Skeletal muscle satellite cell (primary cell): ENCODE results near the gene ACCS.

Experiments used
- H3K27me3 ChIP-seq: 2 replicates; pipeline ENCODE4 v1.7.0; 2013; ENCODE audit warnings: low read length; ENCODE audit not compliant: control insufficient read depth, insufficient read depth
- H3K36me3 ChIP-seq: 2 replicates; pipeline ENCODE4 v1.7.0; 2013; ENCODE audit warnings: mild to moderate bottlenecking, control low read depth, low read length; ENCODE audit not compliant: insufficient read depth
- H3K4me1 ChIP-seq: 2 replicates; pipeline ENCODE4 v1.7.0; 2013; ENCODE audit warnings: low read length; ENCODE audit not compliant: control insufficient read depth, insufficient read depth
- H3K4me2 ChIP-seq: 2 replicates; pipeline ENCODE4 v1.7.0; 2013; ENCODE audit warnings: mild to moderate bottlenecking, low read length
- H3K4me3 ChIP-seq: 2 replicates; pipeline ENCODE4 v1.7.0; 2013; ENCODE audit warnings: low read length
- H3K9ac ChIP-seq: 2 replicates; pipeline ENCODE4 v1.7.0; 2013; ENCODE audit warnings: mild to moderate bottlenecking, low read depth, low read length, moderate library complexity
- H3K9me3 ChIP-seq: replicated peaks from 2 replicates; pipeline ENCODE4 v1.7.0; 2013; ENCODE audit warnings: mild to moderate bottlenecking, control low read depth, low read length

ACCS gene

GRCh38 chr11:44047298-44047697 is 18.8 kb upstream of the ACCS start:
- Histone ChIP-seq H3K9me3 (no peaks in the 10 kb centered on the region), H3K4me3 (no peak overlapping the region), H3K4me1 (no peaks in the 10 kb centered on the region), H3K9ac (no peak overlapping the region), H3K27me3 (peaks cover 56% of the 10 kb centered on the region), H3K36me3 (no peaks in the 10 kb centered on the region), H3K4me2 (no peak overlapping the region)

GRCh38 chr11:44047931-44048431 is 18.1 kb upstream of the ACCS start, which contains the start of gene ACCSL:
Gene ACCSL, plus strand, starts transcription at chr11:44047981. Its CDS starts 56 bp downstream, at chr11:44048037.
- Histone ChIP-seq H3K9me3 (no peaks in the 10 kb centered on the region), H3K4me1 (no peaks in the 10 kb centered on the region), H3K4me2 (no peak within 1 kb of the TSS), H3K4me3 (no peak within 1 kb of the TSS), H3K36me3 (no peaks in the 10 kb centered on the region), H3K9ac (no peak within 1 kb of the TSS), H3K27me3 (peaks cover 58% of the 10 kb centered on the region)

DNA sequence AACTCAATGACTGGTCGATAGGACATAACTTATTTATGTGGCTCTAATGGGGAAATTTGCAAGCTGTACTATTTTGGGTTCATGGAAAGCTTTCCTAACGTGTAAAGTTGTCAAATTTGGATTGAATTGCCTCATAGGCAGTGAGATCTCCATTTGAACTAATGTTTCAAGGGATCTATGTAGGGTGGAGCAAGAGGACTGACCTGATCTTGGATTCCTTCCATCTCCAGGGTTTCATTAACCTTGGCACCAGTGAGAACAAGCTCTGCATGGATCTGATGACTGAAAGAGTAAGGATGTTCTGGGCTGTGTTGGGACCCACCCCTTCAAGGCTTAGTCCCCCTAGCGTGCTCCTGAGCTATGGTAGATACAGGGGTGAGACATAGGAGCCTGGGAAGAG is 16.2 kb upstream of the ACCS start:
- H3K9ac ChIP-seq, result no peak overlapping the region

DNA sequence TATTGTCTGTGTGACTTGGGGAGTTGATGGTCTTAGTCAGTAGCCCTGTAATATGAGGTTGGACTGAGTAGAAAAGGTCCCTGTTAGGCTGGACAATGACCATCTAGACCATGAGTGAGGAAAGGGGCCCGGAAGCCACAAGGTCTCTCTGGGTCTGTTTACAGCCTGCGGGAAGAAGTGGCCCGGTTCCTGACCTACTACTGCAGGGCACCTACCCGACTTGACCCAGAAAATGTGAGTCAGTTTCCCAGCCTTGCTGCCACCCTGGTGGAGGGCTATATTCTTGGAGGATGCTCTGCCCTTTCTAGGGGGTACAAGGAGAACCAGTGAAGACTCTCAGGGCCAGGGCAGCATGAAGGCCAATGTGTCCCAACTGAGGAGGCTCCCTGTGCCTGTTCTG is 14.9 kb upstream of the ACCS start:
- H3K4me3 ChIP-seq, result no peak overlapping the region
- H3K4me2 ChIP-seq, result no peak overlapping the region
- H3K27me3 ChIP-seq, result peaks cover 51% of the 10 kb centered on the region
- H3K9ac ChIP-seq, result no peak overlapping the region
- H3K9me3 ChIP-seq, result no peaks in the 10 kb centered on the region
- H3K36me3 ChIP-seq, result no peaks in the 10 kb centered on the region
- no peaks in the 10 kb centered on the region for H3K4me1 ChIP-seq

More for the DNA sequence above, 16.2 kb upstream of the ACCS start:
- Histone ChIP-seq H3K4me3 (no peak overlapping the region), H3K9me3 (no peaks in the 10 kb centered on the region), H3K36me3 (no peaks in the 10 kb centered on the region), H3K4me2 (no peak overlapping the region), H3K4me1 (no peaks in the 10 kb centered on the region), H3K27me3 (peaks cover 45% of the 10 kb centered on the region)

DNA sequence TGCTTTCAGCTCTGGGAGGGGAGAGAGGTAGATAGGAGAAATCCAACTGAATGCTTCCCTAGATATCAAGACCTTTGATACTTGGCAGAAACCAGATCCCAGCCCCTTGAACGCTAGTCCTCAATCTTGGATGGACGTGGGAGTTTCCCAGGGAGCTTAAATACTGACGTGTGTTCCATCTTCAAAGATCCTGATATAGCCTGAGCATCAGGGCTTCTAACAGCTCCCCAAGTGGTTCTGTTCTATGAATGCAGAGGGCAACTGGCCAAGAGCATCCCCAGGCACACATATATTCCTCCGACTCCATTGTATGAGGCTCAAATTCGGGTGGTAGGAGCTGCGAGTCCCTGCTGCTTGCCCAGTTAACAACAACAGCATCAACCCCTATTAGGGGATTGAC is 8.7 kb upstream of the ACCS start:
- Histone ChIP-seq H3K9me3 (no peaks in the 10 kb centered on the region), H3K27me3 (peaks cover 69% of the 10 kb centered on the region), H3K36me3 (no peaks in the 10 kb centered on the region), H3K4me2 (no peak overlapping the region), H3K9ac (no peak overlapping the region), H3K4me3 (no peak overlapping the region), H3K4me1 (no peaks in the 10 kb centered on the region)

GRCh38 chr11:44058275-44058674 is 7.8 kb upstream of the ACCS start:
- Histone ChIP-seq H3K9ac (no peak overlapping the region), H3K9me3 (no peaks in the 10 kb centered on the region), H3K27me3 (peaks cover 70% of the 10 kb centered on the region), H3K4me2 (no peak overlapping the region), H3K4me3 (no peak overlapping the region), H3K4me1 (no peaks in the 10 kb centered on the region), H3K36me3 (no peaks in the 10 kb centered on the region)

DNA sequence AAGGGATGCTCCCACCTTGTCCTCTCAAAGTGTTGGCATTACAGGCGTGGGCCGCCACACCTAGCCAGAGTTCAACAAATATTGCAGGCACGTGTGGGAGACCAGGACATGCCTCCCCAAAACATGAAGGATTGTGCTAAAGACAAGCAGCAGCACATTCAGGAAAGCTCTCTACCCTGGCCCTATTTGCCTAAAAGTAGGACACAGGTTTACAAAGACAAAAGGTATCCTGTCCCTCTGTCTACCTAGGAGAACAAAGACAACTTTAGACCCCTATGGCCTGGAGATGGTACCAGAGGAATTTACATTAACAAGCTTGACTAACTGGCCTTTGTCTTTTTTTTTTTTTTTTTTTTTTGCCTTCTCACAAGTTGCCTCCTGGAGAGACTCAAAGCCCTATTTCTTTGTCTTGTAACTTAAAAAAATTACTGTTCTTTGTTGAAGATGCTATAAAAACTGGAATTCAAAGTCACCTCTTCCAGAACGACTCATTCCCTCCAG is 859 bp upstream of the ACCS start:
- no peaks in the 10 kb centered on the region for H3K36me3 ChIP-seq
- peak overlapping the region; percentile 96 for H3K4me2 ChIP-seq
- H3K9ac ChIP-seq, result peak overlapping the region; percentile 87
- peak overlapping the region; percentile 81 for H3K4me3 ChIP-seq
- no peaks in the 10 kb centered on the region for H3K9me3 ChIP-seq
- peaks cover 9% of the 10 kb centered on the region for H3K4me1 ChIP-seq
- H3K27me3 ChIP-seq, result peaks cover 27% of the 10 kb centered on the region

GRCh38 chr11:44066732-44067141 is 667 bp downstream of the ACCS start:
- H3K27me3 ChIP-seq, result peaks cover 18% of the 10 kb centered on the region
- peak overlapping the region; percentile 96 for H3K4me2 ChIP-seq
- no peaks in the 10 kb centered on the region for H3K36me3 ChIP-seq
- peak overlapping the region; percentile 87 for H3K9ac ChIP-seq
- peaks cover 9% of the 10 kb centered on the region for H3K4me1 ChIP-seq
- H3K9me3 ChIP-seq, result no peaks in the 10 kb centered on the region
- peak overlapping the region; percentile 81 for H3K4me3 ChIP-seq

- Histone ChIP-seq H3K4me1 (peaks cover 9% of the 10 kb centered on the region), H3K27me3 (peaks cover 15% of the 10 kb centered on the region), H3K4me2 (peak overlapping the region; percentile 96), H3K4me3 (peak overlapping the region; percentile 81), H3K9ac (peak overlapping the region; percentile 87), H3K36me3 (no peaks in the 10 kb centered on the region), H3K9me3 (no peaks in the 10 kb centered on the region)
Observed at GRCh38 chr11:44067266-44067665, 1.2 kb downstream of the ACCS start.

GRCh38 chr11:44068180-44068579 is 2.1 kb downstream of the ACCS start:
- peaks cover 9% of the 10 kb centered on the region for H3K4me1 ChIP-seq
- no peaks in the 10 kb centered on the region for H3K9me3 ChIP-seq
- H3K36me3 ChIP-seq, result no peaks in the 10 kb centered on the region

GRCh38 chr11:44071157-44071556 is 5.1 kb downstream of the ACCS start:
- Histone ChIP-seq H3K27me3 (no peaks in the 10 kb centered on the region), H3K9me3 (no peaks in the 10 kb centered on the region), H3K4me1 (peaks cover 4% of the 10 kb centered on the region), H3K9ac (no peak overlapping the region), H3K36me3 (no peaks in the 10 kb centered on the region), H3K4me3 (no peak overlapping the region), H3K4me2 (no peak overlapping the region)

More at GRCh38 chr11:44068180-44068579, 2.1 kb downstream of the ACCS start:
- Histone ChIP-seq H3K4me3 (no peak overlapping the region), H3K4me2 (no peak overlapping the region), H3K27me3 (peaks cover 6% of the 10 kb centered on the region), H3K9ac (no peak overlapping the region)
